Breast epithelium (tissue), 3 donors: ENCODE measurements around the gene C16orf74.

Source experiments
- POLR2A ChIP-seq: fragments of 450-650 bp; IDR thresholded peaks from one replicate; pipeline ENCODE4 v1.6.1; 2016; ENCODE audit warnings: antibody characterized with exemption, mild to moderate bottlenecking, moderate library complexity
- TF ChIP-seq, protein P1 (sequence below), 3 donors: fragments of 450-650 bp; IDR thresholded peaks; one replicate each; pipeline ENCODE4 v1.5.1; 2016 to 2017; ENCODE audit warnings: antibody characterized with exemption in 3 of 3, mild to moderate bottlenecking in 3 of 3, moderate library complexity in 3 of 3

DNA sequence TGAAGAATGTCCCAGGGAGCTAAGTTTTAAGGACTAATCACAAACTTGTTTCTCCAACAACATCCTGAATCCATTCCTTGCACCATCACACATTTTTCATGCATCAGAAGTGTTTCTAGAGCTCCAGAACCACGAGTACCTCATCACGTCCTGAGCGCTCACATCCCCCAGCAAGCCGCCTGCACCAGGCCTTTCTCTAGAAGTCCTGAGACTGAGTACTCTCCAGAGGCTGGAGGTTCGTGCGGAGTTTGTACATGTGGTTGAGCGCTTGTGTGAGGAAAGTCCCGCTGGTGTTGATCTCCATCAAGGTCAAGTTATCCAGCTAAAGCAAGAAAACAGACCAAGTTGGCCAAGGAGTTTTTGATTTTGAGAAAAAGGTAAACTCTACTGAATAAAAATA, 72.9 kb downstream of the C16orf74 start:
- TF ChIP-seq POLR2A: no peak
- TF ChIP-seq, protein P1, sequence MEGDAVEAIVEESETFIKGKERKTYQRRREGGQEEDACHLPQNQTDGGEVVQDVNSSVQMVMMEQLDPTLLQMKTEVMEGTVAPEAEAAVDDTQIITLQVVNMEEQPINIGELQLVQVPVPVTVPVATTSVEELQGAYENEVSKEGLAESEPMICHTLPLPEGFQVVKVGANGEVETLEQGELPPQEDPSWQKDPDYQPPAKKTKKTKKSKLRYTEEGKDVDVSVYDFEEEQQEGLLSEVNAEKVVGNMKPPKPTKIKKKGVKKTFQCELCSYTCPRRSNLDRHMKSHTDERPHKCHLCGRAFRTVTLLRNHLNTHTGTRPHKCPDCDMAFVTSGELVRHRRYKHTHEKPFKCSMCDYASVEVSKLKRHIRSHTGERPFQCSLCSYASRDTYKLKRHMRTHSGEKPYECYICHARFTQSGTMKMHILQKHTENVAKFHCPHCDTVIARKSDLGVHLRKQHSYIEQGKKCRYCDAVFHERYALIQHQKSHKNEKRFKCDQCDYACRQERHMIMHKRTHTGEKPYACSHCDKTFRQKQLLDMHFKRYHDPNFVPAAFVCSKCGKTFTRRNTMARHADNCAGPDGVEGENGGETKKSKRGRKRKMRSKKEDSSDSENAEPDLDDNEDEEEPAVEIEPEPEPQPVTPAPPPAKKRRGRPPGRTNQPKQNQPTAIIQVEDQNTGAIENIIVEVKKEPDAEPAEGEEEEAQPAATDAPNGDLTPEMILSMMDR (IDR thresholded peaks at IDR 0.05): no peak
